Kidney glomerular epithelial cell (primary cell): ENCODE measurements around the gene SNAPC4.

Experiments used
- DNase-seq: peaks from one replicate; lab custom pipeline; 2025; lab: John Stamatoyannopoulos, UW

SNAPC4 gene

GRCh38 chr9:136392538-136393449 lies 7.2 kb downstream of the SNAPC4 start:
- DNase-seq: no peak

- no peak for DNase-seq
Observed at GRCh38 chr9:136391737-136392537, 8.0 kb downstream of the SNAPC4 start.

GRCh38 chr9:136389396-136389795 lies 10.6 kb downstream of the SNAPC4 start:
- DNase-seq: no peak

- no peak for DNase-seq
Observed at GRCh38 chr9:136387217-136387616, 12.8 kb downstream of the SNAPC4 start.

GRCh38 chr9:136386018-136386417 lies 14.0 kb downstream of the SNAPC4 start:
- no peak for DNase-seq

GRCh38 chr9:136385015-136385414 lies 15.0 kb downstream of the SNAPC4 start:
- no peak for DNase-seq

- DNase-seq: no peak
Observed at GRCh38 chr9:136383436-136383835, 16.5 kb downstream of the SNAPC4 start.

GRCh38 chr9:136381966-136382513 lies 17.9 kb downstream of the SNAPC4 start:
- no peak for DNase-seq

- no peak for DNase-seq
Observed at GRCh38 chr9:136381311-136381710, 18.7 kb downstream of the SNAPC4 start.

GRCh38 chr9:136380381-136380780 lies 19.6 kb downstream of the SNAPC4 start:
- no peak for DNase-seq

- DNase-seq: no peak
Observed at GRCh38 chr9:136379891-136380290, 20.1 kb downstream of the SNAPC4 start.

GRCh38 chr9:136379401-136379800 lies 20.6 kb downstream of the SNAPC4 start:
- no peak for DNase-seq

- no peak for DNase-seq
Observed at GRCh38 chr9:136379003-136379287, 21.0 kb downstream of the SNAPC4 start.

- DNase-seq: no peak
Observed at GRCh38 chr9:136378170-136379002, 21.6 kb downstream of the SNAPC4 start.

- no peak for DNase-seq
Observed at GRCh38 chr9:136377341-136378169, 22.4 kb downstream of the SNAPC4 start.

- no peak for DNase-seq
Observed at GRCh38 chr9:136376457-136376856, 23.5 kb downstream of the SNAPC4 start.

- no peak for DNase-seq
Observed at GRCh38 chr9:136375096-136375495, 24.9 kb downstream of the SNAPC4 start.

- DNase-seq: no peak
Observed at GRCh38 chr9:136374183-136374575, 25.8 kb downstream of the SNAPC4 start.

GRCh38 chr9:136373300-136374182 lies 26.4 kb downstream of the SNAPC4 start, which contains the start of gene CARD9:
Gene CARD9, minus strand, starts transcription at chr9:136373669. Its CDS starts 1,591 bp downstream, at chr9:136372078.
- no peak for DNase-seq
